GM18873 (cell line): ENCODE results near the gene ATP6V0E1.
"Not testable (repeated sequence)": the region's sequence is repeated elsewhere in the genome, so short reads cannot be mapped to it uniquely, and the experiment has no call there.

ENCODE experiments used
- ATAC-seq: cut with Tn5 transposase; IDR thresholded peaks from one replicate; pipeline ENCODE4 v1.9.1; 2021; ENCODE audit warnings: mild to moderate bottlenecking, moderate library complexity, moderate number of reproducible peaks; ENCODE audit not compliant: unreplicated experiment, low FRiP score

Gene ATP6V0E1

DNA sequence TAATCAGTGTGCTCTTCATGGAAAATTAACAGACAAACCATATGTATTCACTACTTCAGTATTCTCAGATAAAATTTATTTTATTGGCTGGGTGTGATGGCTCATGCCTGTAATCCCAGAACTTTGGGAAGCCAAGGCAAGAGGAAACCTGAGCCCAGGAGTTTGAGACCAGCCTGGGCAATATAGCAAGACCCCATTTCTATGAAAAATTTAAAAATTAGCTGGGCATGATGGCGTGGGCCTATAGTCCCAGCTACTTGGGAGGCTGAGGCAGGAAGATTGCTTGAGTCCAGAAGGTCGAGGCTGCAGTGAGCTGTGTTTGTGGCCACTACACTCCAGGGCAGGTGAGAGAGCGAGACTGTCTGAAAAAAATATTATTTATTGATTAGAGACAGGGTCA is 49.2 kb downstream of the ATP6V0E1 start:
- ATAC-seq, result no peak

GRCh38 chr5:173033923-173034322 is 50.4 kb downstream of the ATP6V0E1 start:
- no peak for ATAC-seq

- peak; percentile 46 for ATAC-seq
Measured at GRCh38 chr5:173035904-173036707, 52.5 kb downstream of the ATP6V0E1 start.

- no peak for ATAC-seq
Measured at GRCh38 chr5:173039188-173039587, 55.6 kb downstream of the ATP6V0E1 start.

- no peak for ATAC-seq
Measured at GRCh38 chr5:173039964-173040363, 56.4 kb downstream of the ATP6V0E1 start.

DNA sequence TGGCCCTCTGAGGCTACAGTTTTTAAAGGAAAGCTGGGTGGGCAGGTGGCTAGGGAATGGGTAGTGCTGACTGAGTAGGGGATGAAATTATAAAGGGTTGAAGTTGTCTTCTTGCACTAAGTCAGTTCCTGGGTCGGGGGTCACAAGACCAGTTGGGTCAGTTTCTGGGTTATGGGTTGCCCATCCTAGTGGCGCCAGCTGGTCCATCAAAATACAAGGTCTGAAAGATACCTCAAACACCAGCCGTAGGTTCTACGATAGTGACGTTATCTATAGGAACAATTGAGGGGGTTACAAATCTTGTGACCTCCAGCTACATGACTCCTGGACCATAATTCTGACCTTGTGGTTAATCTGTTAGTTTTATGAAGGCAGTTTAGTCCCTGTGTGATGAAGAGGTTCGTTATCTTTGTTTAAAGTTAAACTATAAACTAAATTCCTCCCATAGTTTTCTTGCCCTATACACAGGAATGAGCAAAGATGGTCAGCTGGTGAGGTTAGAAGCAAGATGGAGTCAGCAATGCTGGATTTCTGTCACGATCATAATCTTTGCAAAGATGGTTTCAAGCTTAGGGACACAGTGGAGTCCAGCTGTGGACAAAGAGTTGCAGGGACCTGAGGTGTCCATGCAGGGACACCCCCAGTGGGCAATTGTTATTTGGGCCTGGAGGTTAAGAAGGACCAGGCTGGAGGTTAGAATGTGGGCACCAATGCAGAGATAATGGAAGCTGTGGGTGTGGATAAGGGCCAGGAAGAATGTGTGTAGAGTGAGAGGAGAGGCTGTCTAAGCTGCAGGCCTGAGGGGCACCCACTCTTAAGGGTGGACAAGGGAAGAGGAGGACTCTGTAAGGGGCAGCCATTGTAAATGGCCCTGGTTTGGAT is 58.6 kb downstream of the ATP6V0E1 start:
- ATAC-seq, result no peak

GRCh38 chr5:173042763-173043107 is 59.2 kb downstream of the ATP6V0E1 start:
- no peak for ATAC-seq

- no peak for ATAC-seq
Measured at GRCh38 chr5:173045474-173045873, 61.9 kb downstream of the ATP6V0E1 start.

- ATAC-seq, result not testable (repeated sequence)
Measured at GRCh38 chr5:173047096-173047837, 63.7 kb downstream of the ATP6V0E1 start.

DNA sequence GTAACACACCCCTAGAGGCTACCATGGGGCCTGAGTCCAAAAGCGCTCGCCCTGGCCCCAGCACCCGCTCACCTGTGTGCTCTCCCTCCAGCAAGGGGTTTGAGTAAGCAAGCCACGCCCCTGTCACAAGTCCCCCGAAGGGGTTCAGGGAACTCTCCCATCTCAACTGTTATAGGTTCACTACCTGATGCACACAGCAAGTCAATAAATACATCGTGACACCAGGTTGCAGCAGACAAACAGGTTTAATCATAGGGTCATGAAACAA is 64.2 kb downstream of the ATP6V0E1 start:
- no peak for ATAC-seq

GRCh38 chr5:173050791-173051190 is 67.2 kb downstream of the ATP6V0E1 start:
- ATAC-seq, result no peak

DNA sequence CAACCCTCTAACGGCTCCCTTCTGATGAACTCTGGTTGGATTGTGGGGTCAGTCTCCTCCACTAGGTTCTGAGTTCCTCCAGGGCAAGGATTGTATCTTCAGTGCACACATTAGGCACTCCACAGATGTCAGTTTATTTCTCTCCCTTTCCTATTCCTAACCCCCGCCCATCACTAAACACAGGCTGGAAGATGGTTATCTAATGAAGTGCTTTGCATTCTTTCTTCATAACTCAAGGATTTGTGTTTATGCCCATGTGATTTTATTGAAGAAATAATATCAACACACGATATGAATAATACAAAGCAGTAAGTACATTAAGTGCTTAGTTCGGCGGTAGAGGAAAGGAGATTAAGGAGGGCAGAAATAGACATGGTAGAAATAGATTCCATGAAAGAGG is 68.2 kb downstream of the ATP6V0E1 start:
- no peak for ATAC-seq

DNA sequence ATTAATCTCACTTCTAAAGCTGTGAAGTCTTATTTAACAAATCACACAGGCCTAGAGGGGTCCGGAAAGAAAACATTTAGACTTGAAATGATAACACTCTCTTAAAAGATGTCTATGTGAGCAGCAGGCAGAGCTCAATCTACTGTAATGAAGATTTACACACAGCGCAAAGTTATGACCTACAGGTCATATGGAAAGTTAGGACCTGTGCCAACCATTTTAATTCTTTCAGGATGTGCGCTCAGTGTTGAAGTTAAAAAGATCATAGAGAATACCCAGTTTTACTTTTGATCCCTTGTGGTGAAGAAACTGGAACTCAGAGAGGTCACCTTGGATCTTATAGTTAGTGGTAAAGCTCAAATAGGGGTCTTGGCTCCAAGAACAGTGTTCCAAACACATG is 69.5 kb downstream of the ATP6V0E1 start:
- no peak for ATAC-seq

GRCh38 chr5:173055042-173055721 is 71.6 kb downstream of the ATP6V0E1 start:
- no peak for ATAC-seq

DNA sequence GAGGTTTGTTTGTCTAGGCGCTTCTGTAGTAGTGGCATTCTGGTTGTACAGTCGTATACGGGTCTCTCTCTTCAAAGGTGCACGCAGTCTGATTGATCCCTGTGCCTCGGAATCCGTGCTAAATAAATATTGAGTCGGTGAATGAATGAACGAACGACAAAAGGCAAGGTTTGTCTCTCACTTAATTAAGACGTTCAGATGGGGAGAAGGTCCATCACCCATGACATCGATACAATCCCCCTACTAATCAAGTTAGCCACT is 72.1 kb downstream of the ATP6V0E1 start:
- ATAC-seq, result no peak

DNA sequence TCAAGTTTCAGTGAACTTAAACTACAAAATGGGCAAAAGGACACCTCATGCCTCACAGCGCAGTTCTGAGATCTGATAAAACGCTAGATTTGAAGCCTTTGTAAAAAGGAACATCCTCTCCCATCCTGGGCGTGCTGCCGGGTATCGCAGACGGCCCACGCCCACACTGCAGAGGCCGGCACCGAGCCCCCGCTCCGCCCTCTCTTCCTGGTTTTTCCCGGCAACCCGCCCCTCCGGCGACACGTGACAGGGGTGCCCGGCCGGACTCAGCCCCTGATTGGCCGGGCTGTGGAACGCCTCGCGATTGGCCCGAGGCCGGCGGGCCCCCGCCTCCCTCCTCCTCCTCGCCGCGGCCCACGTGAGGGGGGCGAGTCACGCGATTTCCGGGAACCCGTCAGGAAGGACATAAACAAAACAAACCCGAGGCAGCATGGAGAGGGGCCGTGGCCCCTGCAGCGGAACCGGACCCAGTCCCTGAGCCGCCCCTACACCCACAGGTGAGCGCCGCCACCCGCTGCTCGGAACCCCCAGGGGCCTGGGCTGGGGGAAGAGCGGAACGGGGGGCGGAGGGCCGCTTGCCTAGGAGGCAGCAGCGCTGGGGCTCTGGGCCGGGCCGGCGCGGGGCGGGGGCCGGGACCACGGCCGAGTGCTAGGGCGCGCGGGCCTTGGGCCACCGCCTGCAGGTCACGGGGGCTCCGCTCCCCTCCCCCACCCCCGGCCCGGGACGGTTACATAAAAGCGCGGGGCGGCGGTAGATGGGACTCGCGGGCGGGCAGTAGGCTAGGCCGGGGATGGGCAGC is 72.6 kb downstream of the ATP6V0E1 start, which contains the start of gene CREBRF:
Gene CREBRF, plus strand, starts transcription at position 370 of the 800 bp plus-strand sequence. CDS start 24,424 bp downstream, outside the sequence.
- ATAC-seq, result peak; percentile 69

DNA sequence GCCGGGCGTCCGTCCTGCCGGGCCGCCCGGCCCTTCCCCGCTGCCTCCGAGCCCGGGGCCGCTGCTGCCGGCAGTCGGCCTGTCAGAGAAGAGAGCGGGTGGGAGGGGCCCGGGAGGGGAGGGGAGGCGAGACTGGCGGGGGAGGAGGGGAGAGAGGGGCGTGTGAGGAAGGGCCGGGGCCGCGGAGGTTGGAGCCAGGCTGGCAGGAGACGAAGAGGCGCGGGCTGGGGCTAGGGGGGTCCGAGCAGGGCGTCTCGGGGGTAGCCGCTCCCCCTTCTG is 73.2 kb downstream of the ATP6V0E1 start:
- no peak for ATAC-seq

- peak; percentile 80 for ATAC-seq
Measured at GRCh38 chr5:173057062-173057924, 73.7 kb downstream of the ATP6V0E1 start.

DNA sequence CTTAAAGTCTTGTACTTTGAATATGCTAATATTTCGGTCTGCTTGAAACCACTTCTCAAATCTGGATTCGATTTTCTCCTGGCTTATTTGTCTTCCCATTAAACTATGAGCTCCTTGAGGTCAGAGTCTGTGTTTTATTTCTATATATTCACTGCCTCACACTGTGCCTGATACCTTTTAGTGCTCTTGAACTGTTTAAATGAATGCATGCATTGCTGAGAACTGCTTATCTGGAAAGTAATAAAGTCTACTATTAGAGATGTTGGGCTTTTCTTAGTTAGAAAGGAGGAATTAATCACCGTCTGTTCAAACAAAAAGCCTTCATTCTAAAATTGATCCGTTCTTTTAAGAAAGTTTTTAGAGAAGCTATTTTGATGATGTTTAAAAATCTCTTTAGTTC is 78.6 kb downstream of the ATP6V0E1 start:
- ATAC-seq, result no peak
